Nephron progenitor cell (in vitro differentiated cells): ENCODE measurements around the gene CIDEB.

ENCODE experiments used
- DNase-seq: peaks from one replicate; pipeline ENCODE4 v3.0.0; 2021
- H3K27ac Mint-ChIP-seq: 2 replicates; pipeline ENCODE4 v1.8.0; 2021; ENCODE audit warnings: mild to moderate bottlenecking, moderate library complexity, mixed read lengths
- H3K27me3 Mint-ChIP-seq: 2 replicates; pipeline ENCODE4 v1.8.0; 2021; ENCODE audit warnings: mild to moderate bottlenecking, low read depth, mixed read lengths; ENCODE audit not compliant: poor library complexity
- H3K36me3 Mint-ChIP-seq: 2 replicates; pipeline ENCODE4 v1.8.0; 2021; ENCODE audit warnings: low read depth, mixed read lengths
- H3K4me1 Mint-ChIP-seq: 2 replicates; pipeline ENCODE4 v1.8.0; 2021; ENCODE audit warnings: mixed read lengths
- H3K4me3 Mint-ChIP-seq: 2 replicates; pipeline ENCODE4 v1.8.0; 2021; ENCODE audit warnings: mild to moderate bottlenecking, moderate library complexity, mixed read lengths
- H3K9me3 Mint-ChIP-seq: 2 replicates; pipeline ENCODE4 v1.8.0; 2021; ENCODE audit warnings: mild to moderate bottlenecking, moderate library complexity, mixed read lengths
- TF ChIP-seq, protein P1 (sequence below): fragments of 200-600 bp; sonication (generic); IDR thresholded peaks from 2 replicates; pipeline ENCODE4 v1.5.0; 2021; ENCODE audit warnings: antibody characterized with exemption

CIDEB gene

DNA sequence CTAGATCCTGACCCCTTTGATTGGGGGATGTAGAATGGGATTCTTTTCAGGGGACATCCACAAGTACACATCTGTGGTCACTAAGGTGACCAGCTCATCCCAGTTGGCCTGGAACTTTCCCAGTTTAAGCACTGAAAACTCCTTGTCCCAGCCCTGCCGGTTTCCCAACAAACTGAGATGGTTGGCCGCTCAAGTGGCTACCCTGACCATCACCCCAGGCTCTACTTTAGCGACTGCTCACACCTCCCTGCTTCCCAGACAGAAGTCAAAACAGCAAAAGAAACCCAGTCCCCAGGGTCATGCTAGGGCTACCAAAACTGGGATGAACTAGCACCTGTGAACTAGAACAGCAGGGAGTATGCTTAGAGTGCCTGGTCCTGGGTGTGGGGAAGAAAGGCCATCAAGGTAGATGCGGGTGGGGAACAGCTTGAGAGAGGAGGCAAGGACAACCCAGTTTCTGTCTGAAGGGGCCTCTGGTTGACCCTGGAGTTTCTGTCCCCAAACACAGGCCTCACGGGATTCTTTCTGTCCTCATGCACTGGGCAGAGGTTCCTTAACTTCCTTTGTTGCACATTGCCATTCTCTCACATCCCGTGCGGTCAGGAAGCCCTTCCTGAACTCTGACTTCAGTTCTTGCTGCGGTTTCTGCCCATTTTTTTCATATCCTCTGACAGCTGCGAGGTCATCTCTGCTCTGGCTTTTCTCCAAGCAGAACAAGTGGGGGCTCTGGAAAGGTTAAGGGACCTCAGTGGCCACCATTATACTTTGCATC is 5.1 kb upstream of the CIDEB start:
- Mint-ChIP-seq H3K27me3 (peaks cover 19% of the 10 kb centered on the region), H3K4me1 (peaks cover 15% of the 10 kb centered on the region), H3K36me3 (peaks cover 12% of the 10 kb centered on the region), H3K9me3 (no peaks in the 10 kb centered on the region), H3K27ac (peak overlapping the region; percentile 24), H3K4me3 (no peak overlapping the region)
- TF ChIP-seq, protein P1, sequence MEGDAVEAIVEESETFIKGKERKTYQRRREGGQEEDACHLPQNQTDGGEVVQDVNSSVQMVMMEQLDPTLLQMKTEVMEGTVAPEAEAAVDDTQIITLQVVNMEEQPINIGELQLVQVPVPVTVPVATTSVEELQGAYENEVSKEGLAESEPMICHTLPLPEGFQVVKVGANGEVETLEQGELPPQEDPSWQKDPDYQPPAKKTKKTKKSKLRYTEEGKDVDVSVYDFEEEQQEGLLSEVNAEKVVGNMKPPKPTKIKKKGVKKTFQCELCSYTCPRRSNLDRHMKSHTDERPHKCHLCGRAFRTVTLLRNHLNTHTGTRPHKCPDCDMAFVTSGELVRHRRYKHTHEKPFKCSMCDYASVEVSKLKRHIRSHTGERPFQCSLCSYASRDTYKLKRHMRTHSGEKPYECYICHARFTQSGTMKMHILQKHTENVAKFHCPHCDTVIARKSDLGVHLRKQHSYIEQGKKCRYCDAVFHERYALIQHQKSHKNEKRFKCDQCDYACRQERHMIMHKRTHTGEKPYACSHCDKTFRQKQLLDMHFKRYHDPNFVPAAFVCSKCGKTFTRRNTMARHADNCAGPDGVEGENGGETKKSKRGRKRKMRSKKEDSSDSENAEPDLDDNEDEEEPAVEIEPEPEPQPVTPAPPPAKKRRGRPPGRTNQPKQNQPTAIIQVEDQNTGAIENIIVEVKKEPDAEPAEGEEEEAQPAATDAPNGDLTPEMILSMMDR, result no peak
- DNase-seq, result no peak

DNA sequence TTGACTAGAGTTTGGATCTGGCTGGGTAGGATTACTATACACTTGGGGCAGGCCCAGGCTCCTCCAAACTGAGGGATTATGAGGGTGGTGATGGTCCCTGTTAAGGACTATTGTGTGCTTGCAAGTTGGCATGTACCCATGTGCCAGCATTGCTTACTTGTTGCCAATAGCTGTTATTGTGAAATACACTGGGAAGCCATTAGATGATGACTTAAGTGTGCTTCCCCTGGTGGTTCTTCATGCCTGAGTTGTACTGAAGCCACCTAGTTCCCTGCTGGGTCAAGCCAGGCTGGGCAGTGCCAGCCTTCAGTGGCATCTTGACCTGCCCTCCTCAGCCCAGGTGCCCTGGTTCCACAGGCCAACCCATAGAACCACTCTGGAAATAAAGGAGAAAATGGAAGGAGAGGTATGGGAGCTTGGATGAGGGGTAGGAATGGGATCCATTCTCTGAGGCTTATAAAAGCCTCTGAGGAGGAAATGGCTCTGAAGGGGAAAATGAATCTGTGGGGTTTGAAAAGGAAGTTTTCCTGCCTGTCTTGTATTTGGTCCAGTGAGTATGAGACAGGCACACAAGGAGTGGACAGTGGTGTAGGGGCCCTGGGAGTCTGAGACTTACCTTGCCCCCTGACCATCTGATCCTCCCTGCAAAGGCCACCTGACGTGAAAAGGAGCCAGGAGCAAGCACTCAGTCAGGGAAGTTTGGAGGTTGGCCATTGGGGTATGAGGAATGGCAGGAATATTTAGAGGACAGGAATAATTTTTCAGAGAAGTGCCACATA is 4.2 kb upstream of the CIDEB start:
- peaks cover 12% of the 10 kb centered on the region for H3K36me3 Mint-ChIP-seq
- no peaks in the 10 kb centered on the region for H3K9me3 Mint-ChIP-seq
- peaks cover 16% of the 10 kb centered on the region for H3K27me3 Mint-ChIP-seq
- peaks cover 17% of the 10 kb centered on the region for H3K4me1 Mint-ChIP-seq
- TF ChIP-seq, protein P1, result no peak
- no peak overlapping the region for H3K4me3 Mint-ChIP-seq
- DNase-seq, result no peak
- no peak overlapping the region for H3K27ac Mint-ChIP-seq

DNA sequence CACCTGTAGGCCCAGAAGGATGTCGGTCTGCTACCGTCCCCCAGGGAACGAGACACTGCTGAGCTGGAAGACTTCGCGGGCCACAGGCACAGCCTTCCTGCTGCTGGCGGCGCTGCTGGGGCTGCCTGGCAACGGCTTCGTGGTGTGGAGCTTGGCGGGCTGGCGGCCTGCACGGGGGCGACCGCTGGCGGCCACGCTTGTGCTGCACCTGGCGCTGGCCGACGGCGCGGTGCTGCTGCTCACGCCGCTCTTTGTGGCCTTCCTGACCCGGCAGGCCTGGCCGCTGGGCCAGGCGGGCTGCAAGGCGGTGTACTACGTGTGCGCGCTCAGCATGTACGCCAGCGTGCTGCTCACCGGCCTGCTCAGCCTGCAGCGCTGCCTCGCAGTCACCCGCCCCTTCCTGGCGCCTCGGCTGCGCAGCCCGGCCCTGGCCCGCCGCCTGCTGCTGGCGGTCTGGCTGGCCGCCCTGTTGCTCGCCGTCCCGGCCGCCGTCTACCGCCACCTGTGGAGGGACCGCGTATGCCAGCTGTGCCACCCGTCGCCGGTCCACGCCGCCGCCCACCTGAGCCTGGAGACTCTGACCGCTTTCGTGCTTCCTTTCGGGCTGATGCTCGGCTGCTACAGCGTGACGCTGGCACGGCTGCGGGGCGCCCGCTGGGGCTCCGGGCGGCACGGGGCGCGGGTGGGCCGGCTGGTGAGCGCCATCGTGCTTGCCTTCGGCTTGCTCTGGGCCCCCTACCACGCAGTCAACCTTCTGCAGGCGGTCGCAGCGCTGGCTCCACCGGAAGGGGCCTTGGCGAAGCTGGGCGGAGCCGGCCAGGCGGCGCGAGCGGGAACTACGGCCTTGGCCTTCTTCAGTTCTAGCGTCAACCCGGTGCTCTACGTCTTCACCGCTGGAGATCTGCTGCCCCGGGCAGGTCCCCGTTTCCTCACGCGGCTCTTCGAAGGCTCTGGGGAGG is 3.1 kb upstream of the CIDEB start, which contains the start of gene LTB4R:
Gene LTB4R (plus strand): TSS at position 857 of the 959 bp plus-strand sequence. CDS start 4,150 bp downstream, outside the sequence.
- Mint-ChIP-seq H3K27ac (peak within 1 kb of the TSS; percentile 29), H3K36me3 (peaks cover 15% of the 10 kb centered on the region), H3K9me3 (no peaks in the 10 kb centered on the region), H3K4me3 (no peak within 1 kb of the TSS), H3K4me1 (peaks cover 17% of the 10 kb centered on the region), H3K27me3 (peaks cover 12% of the 10 kb centered on the region)
- TF ChIP-seq, protein P1, result no peak
- DNase-seq, result no peak

DNA sequence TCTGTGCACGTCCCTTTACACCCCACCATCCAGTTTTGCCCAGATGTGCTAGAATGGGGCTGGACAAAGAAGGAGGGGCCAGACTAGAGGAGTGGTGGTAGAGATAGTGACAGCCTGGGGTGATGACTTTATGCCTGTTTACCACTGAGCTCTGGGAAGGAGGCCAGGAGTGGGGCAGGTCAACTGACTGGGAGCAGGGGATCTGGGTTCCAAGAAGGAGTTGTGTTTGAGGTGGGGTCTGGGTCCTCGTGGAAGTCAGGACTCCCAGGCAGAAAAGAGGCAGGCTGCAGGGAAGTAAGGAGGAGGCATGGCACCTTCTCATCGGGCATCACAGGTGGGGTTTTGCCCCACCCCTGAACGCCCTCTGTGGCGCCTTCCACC is 2.5 kb upstream of the CIDEB start:
- Mint-ChIP-seq H3K27me3 (peaks cover 9% of the 10 kb centered on the region), H3K4me1 (peaks cover 17% of the 10 kb centered on the region), H3K27ac (peak overlapping the region; percentile 29), H3K9me3 (no peaks in the 10 kb centered on the region), H3K4me3 (no peak overlapping the region), H3K36me3 (peaks cover 21% of the 10 kb centered on the region)
- DNase-seq, result no peak
- TF ChIP-seq, protein P1, result no peak

DNA sequence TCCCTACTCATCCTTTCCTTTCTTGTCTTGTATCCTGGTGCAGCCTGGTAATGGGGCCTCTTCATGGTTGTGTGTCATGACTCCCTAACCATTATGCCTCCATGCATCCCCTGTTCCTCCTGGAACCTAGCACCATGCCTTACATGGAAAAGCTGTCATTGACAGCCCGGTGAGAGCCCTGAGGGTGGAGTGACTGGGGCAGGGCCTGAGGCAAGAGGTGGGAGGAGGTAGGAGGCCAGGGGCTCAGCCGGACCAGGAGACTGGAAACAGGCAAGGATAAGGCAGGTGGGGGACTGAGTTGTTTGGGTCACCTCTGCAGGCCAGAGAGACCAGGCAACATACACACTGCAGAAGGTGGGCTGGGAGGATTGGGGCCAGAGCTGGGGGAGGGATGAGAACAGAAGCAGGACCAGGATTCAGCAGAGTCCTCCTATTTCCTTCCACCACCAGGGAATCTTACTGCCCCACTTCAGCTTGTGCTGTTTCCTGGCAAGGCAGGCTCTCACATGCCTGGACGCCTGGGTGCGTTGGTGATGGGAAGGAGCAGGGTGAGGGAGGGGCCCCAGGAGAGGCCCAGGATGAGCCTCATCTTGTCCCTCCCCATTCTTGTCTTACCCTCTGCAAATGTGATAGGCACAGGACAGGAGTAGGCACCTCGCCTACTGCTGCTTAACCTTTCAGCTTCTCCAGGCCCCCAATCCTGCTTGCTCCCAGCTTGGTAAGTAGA is 1.9 kb upstream of the CIDEB start, which contains the start of gene LTB4R2:
Gene LTB4R2 (plus strand): TSS at position 603 of the 727 bp plus-strand sequence. CDS start 525 bp downstream, outside the sequence.
- no peak within 1 kb of the TSS for H3K4me3 Mint-ChIP-seq

More for the DNA sequence above, 1.9 kb upstream of the CIDEB start, which contains the start of gene LTB4R2:
- TF ChIP-seq, protein P1, result no peak
- Mint-ChIP-seq H3K27ac (peak within 1 kb of the TSS; percentile 74), H3K4me1 (peaks cover 17% of the 10 kb centered on the region), H3K9me3 (no peaks in the 10 kb centered on the region), H3K36me3 (peaks cover 27% of the 10 kb centered on the region), H3K27me3 (peaks cover 6% of the 10 kb centered on the region)
- DNase-seq, result no peak
